ENCODE data around the gene SWSAP1. TPM values are rescaled to one million over a fixed set of nuclear protein-coding genes. Genes with fewer than 3 reads are reported as not detected.
"Not testable (repeated sequence)": the region's sequence is repeated elsewhere in the genome, so short reads cannot be mapped to it uniquely, and the experiment has no call there.

SWSAP1 gene
- total RNA-seq, 4 donors from 2014 or later, result 0.66 to 1.7 (median 1.5) TPM

GRCh38 chr19:11377756-11378155 is 3.3 kb downstream of the SWSAP1 start:
- no peak for TF ChIP-seq CTCF (IDR thresholded peaks at IDR 0.05)
- TF ChIP-seq POLR2AphosphoS5 (IDR thresholded peaks at IDR 0.05), result no peak
- no peak for TF ChIP-seq POLR2A (IDR thresholded peaks at IDR 0.05; ENCODE audit: low read depth)
- no peak for TF ChIP-seq EP300 (IDR thresholded peaks at IDR 0.05)
- WGBS, result 100% methylated on average over 3 of the region's 3 CpGs
- Histone ChIP-seq H3K27ac (replicated peaks in 1 of 4) (peak overlapping the region; percentile 33 to 90 (median 52)), H3K27me3 (peaks cover 0 to 14% (median 10%) of the 10 kb centered on the region in 4 donors), H3K4me3 (no peak overlapping the region), H3K9me3 (no peaks in the 10 kb centered on the region), H3K4me1 (peaks cover 44 to 72% (median 69%) of the 10 kb centered on the region in 4 donors), H3K36me3 (peaks cover 0 to 12% (median 4%) of the 10 kb centered on the region in 4 donors)
- no peak for DNase-seq (ENCODE audit: extremely low spot score)
- intact Hi-C loops (cut with DNase I), result no loop called here

- DNase-seq (ENCODE audit: extremely low spot score), result no peak
- Histone ChIP-seq H3K4me1 (peaks cover 52 to 78% (median 76%) of the 10 kb centered on the region in 4 donors), H3K4me3 (no peak overlapping the region), H3K27me3 (peaks cover 0 to 22% (median 18%) of the 10 kb centered on the region in 4 donors), H3K9me3 (no peaks in the 10 kb centered on the region), H3K36me3 (peaks cover 0 to 12% (median 4%) of the 10 kb centered on the region in 4 donors), H3K27ac (replicated peaks in 1 of 4) (peak overlapping the region; percentile 33 to 90 (median 52))
- TF ChIP-seq CTCF (IDR thresholded peaks at IDR 0.05) (peak; percentile 28 to 69 (median 32)), POLR2A (IDR thresholded peaks at IDR 0.05; ENCODE audit: low read depth) (no peak), POLR2AphosphoS5 (IDR thresholded peaks at IDR 0.05) (no peak), EP300 (IDR thresholded peaks at IDR 0.05) (no peak)
- intact Hi-C loops (cut with DNase I), result no loop called here
- WGBS, result 49% methylated on average over 7 of the region's 8 CpGs
Measured at GRCh38 chr19:11378319-11379189, 4.1 kb downstream of the SWSAP1 start.

- H3K9me3 ChIP-seq; H3K4me3 ChIP-seq; H3K27ac ChIP-seq (replicated peaks in 1 of 4); intact Hi-C loops (cut with DNase I); DNase-seq (ENCODE audit: extremely low spot score): not testable (repeated sequence)
- WGBS, result 92% methylated on average over 14 of the region's 14 CpGs
- peaks cover 54 to 78% (median 76%) of the 10 kb centered on the region in 4 donors for H3K4me1 ChIP-seq
- peaks cover 0 to 12% (median 4%) of the 10 kb centered on the region in 4 donors for H3K36me3 ChIP-seq
- peaks cover 0 to 30% (median 23%) of the 10 kb centered on the region in 4 donors for H3K27me3 ChIP-seq
Measured at GRCh38 chr19:11379269-11379845, 4.9 kb downstream of the SWSAP1 start.

- peak overlapping the region in 1 of 4 donors; percentile 82 for H3K27ac ChIP-seq (replicated peaks in 1 of 4)
- H3K4me3 ChIP-seq, result peak overlapping the region in 1 of 4 donors; percentile 67
- no peak for DNase-seq (ENCODE audit: extremely low spot score)
- H3K4me1 ChIP-seq, result peaks cover 54 to 78% (median 76%) of the 10 kb centered on the region in 4 donors
- intact Hi-C loops (cut with DNase I), result loop anchor here (5.0 kb wide), 2 partner anchors 57 to 83 kb away; partner anchors contain the start of genes ODAD3, PRKCSH and TSPAN16
- H3K27me3 ChIP-seq, result peaks cover 0 to 30% (median 23%) of the 10 kb centered on the region in 4 donors
- H3K9me3 ChIP-seq, result no peaks in the 10 kb centered on the region
- 89% methylated on average over 7 of the region's 7 CpGs for WGBS
- peaks cover 0 to 12% (median 4%) of the 10 kb centered on the region in 4 donors for H3K36me3 ChIP-seq
- TF ChIP-seq CTCF (IDR thresholded peaks at IDR 0.05) (no peak), POLR2A (IDR thresholded peaks at IDR 0.05; ENCODE audit: low read depth) (no peak), EP300 (IDR thresholded peaks at IDR 0.05) (no peak), POLR2AphosphoS5 (IDR thresholded peaks at IDR 0.05) (no peak)
Measured at GRCh38 chr19:11379857-11380350, 5.4 kb downstream of the SWSAP1 start.

Measured in esophagus muscularis mucosa (tissue), 4 donors.